Breast epithelium (tissue), 3 donors: ENCODE measurements around the gene ARHGEF19.

ENCODE experiments used
- CTCF ChIP-seq, 3 donors: fragments of 450-650 bp; IDR thresholded peaks; one replicate each; pipeline ENCODE4 v1.5.1; 2016 to 2017; ENCODE audit warnings: antibody characterized with exemption in 3 of 3, mild to moderate bottlenecking in 3 of 3, moderate library complexity in 3 of 3
- POLR2A ChIP-seq: fragments of 450-650 bp; IDR thresholded peaks from one replicate; pipeline ENCODE4 v1.6.1; 2016; ENCODE audit warnings: antibody characterized with exemption, mild to moderate bottlenecking, moderate library complexity
- POLR2AphosphoS5 ChIP-seq, 3 donors: sonication (generic); formaldehyde crosslinking; IDR thresholded peaks; one replicate each; pipeline ENCODE4 v1.6.1; 2017; ENCODE audit warnings: antibody characterized with exemption in 3 of 3

- no peak for TF ChIP-seq POLR2A
- no peak for TF ChIP-seq CTCF (IDR thresholded peaks at IDR 0.05)
- no peak for TF ChIP-seq POLR2AphosphoS5 (IDR thresholded peaks at IDR 0.05)
These were observed 59.9 kb downstream of the ARHGEF19 start for GRCh38 chr1:16152481-16153087.
